Endothelial cell (in vitro differentiated cells): Measurements from ENCODE around the gene AMER2. TPM values are rescaled to one million over a fixed set of nuclear protein-coding genes. Genes with fewer than 3 reads are reported as not detected.

ENCODE experiments used
- DNase-seq: peaks from one replicate; pipeline ENCODE4 v3.0.0; 2021; ENCODE audit warnings: low spot score
- H3K27ac Mint-ChIP-seq: one replicate; pipeline ENCODE4 v1.8.0; 2021; ENCODE audit warnings: mixed read lengths, inconsistent platforms; ENCODE audit not compliant: unreplicated experiment
- H3K27me3 Mint-ChIP-seq: one replicate; pipeline ENCODE4 v1.8.0; 2021; ENCODE audit warnings: mild to moderate bottlenecking, moderate library complexity, mixed read lengths, inconsistent platforms; ENCODE audit not compliant: unreplicated experiment
- H3K36me3 Mint-ChIP-seq: one replicate; pipeline ENCODE4 v1.8.0; 2021; ENCODE audit warnings: mild to moderate bottlenecking, low read depth, mixed read lengths, inconsistent platforms; ENCODE audit not compliant: unreplicated experiment
- H3K4me1 Mint-ChIP-seq: one replicate; pipeline ENCODE4 v1.8.0; 2021; ENCODE audit warnings: mild to moderate bottlenecking, mixed read lengths, inconsistent platforms; ENCODE audit not compliant: unreplicated experiment
- H3K4me3 Mint-ChIP-seq: one replicate; pipeline ENCODE4 v1.8.0; 2021; ENCODE audit warnings: mild to moderate bottlenecking, mixed read lengths, inconsistent platforms; ENCODE audit not compliant: unreplicated experiment
- H3K9me3 Mint-ChIP-seq: one replicate; pipeline ENCODE4 v1.8.0; 2021; ENCODE audit warnings: mixed read lengths, inconsistent platforms; ENCODE audit not compliant: unreplicated experiment
- total RNA-seq: library from RNA; stranded (reverse); fragmentation: NEBNext Ultra II Directional; extraction: Animal tissue kit (Norgen Biotek cat#: 25700); gene quantifications from one replicate; pipeline ENCODE4 v1.2.1, GENCODE V29; 2021; ENCODE audit not compliant: unreplicated experiment
- TF ChIP-seq, protein P1 (sequence below): fragments of 200-600 bp; sonication (generic); IDR thresholded peaks from one replicate; pipeline ENCODE4 v1.5.0; 2021; ENCODE audit warnings: antibody characterized with exemption; ENCODE audit not compliant: unreplicated experiment

AMER2 gene
- total RNA-seq, 1 donor from 2014 or later, result 1.5 TPM

DNA sequence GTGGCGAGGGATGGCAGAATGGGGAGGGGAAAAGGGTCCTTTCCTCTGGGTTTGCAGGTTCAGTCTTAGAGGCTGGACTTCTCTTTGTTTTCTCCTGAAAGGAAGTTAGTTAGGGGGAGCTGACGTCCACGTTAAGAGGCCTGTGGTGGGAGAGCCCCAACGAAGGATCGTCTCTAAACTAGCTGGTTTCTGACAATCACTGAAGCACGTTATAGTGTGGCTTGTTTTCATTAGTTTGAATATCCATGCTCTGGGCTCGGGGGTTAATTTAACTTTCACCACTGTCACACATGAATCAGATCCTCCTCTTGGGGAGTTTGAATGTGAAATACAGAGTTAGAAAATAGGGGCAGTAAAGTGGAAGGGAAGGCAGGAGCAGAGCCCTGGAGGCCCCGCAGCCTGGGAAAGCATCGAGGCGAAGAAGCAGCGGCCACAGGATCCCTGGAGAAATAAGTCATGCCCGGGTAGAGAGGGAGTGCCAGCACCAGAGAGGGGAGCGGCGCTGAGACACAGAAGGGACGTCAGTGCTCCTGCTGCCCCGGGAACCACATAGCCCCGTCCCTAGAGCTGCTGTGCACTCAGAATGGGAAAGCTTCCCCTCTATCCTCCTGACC is 31.1 kb upstream of the AMER2 start:
- no peak overlapping the region for H3K4me3 Mint-ChIP-seq
- no peaks in the 10 kb centered on the region for H3K36me3 Mint-ChIP-seq
- no peak for DNase-seq
- TF ChIP-seq, protein P1, sequence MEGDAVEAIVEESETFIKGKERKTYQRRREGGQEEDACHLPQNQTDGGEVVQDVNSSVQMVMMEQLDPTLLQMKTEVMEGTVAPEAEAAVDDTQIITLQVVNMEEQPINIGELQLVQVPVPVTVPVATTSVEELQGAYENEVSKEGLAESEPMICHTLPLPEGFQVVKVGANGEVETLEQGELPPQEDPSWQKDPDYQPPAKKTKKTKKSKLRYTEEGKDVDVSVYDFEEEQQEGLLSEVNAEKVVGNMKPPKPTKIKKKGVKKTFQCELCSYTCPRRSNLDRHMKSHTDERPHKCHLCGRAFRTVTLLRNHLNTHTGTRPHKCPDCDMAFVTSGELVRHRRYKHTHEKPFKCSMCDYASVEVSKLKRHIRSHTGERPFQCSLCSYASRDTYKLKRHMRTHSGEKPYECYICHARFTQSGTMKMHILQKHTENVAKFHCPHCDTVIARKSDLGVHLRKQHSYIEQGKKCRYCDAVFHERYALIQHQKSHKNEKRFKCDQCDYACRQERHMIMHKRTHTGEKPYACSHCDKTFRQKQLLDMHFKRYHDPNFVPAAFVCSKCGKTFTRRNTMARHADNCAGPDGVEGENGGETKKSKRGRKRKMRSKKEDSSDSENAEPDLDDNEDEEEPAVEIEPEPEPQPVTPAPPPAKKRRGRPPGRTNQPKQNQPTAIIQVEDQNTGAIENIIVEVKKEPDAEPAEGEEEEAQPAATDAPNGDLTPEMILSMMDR, result no peak
- no peaks in the 10 kb centered on the region for H3K9me3 Mint-ChIP-seq
- H3K27me3 Mint-ChIP-seq, result peaks cover 4% of the 10 kb centered on the region
- H3K27ac Mint-ChIP-seq, result no peak overlapping the region
- peaks cover 12% of the 10 kb centered on the region for H3K4me1 Mint-ChIP-seq

DNA sequence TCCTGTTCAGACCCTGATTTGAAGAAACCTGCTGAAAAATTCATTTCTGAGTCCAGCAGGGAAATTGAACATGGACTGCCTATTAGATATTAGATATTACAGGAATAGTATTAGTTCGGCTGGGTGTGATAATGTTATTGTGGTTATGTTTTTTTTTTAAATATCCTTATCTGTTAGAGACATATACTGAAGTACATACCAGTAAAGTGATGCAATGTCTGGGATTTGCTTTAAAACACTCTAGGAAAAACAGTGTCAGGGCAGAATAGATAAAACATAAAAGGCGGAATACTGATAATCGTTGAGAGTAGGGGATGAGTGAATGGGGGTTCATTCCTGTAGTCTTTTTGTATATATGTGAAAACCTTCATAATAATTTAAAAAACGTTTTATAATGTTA is 28.7 kb upstream of the AMER2 start:
- Mint-ChIP-seq H3K36me3 (no peaks in the 10 kb centered on the region), H3K27me3 (peaks cover 6% of the 10 kb centered on the region), H3K4me1 (peaks cover 12% of the 10 kb centered on the region), H3K9me3 (peaks cover 5% of the 10 kb centered on the region), H3K4me3 (no peak overlapping the region), H3K27ac (peak overlapping the region; percentile 1)
- DNase-seq, result no peak
- TF ChIP-seq, protein P1, result no peak

DNA sequence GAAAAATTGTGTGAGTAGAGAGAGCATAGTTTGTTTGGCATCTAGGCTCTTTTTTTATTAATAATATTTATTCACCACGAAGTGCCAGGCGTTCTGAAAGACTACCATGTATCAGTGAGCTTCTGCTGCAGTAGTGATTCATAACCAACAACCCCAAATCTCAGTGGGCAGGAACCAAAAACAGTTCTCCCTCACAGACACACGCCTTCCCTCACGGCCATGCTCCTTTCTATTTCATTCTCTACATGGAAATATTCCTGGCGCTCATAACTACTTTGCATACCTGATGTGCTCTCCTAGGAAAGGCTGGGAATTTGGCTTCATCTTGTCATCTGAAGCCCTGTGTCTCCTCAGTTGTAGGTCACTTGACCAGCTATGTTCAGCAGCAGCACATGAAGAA is 26.6 kb upstream of the AMER2 start:
- peaks cover 12% of the 10 kb centered on the region for H3K4me1 Mint-ChIP-seq
- H3K36me3 Mint-ChIP-seq, result no peaks in the 10 kb centered on the region
- H3K4me3 Mint-ChIP-seq, result no peak overlapping the region
- H3K27ac Mint-ChIP-seq, result no peak overlapping the region
- TF ChIP-seq, protein P1, result no peak
- H3K27me3 Mint-ChIP-seq, result peaks cover 2% of the 10 kb centered on the region
- DNase-seq, result no peak
- H3K9me3 Mint-ChIP-seq, result peaks cover 5% of the 10 kb centered on the region

DNA sequence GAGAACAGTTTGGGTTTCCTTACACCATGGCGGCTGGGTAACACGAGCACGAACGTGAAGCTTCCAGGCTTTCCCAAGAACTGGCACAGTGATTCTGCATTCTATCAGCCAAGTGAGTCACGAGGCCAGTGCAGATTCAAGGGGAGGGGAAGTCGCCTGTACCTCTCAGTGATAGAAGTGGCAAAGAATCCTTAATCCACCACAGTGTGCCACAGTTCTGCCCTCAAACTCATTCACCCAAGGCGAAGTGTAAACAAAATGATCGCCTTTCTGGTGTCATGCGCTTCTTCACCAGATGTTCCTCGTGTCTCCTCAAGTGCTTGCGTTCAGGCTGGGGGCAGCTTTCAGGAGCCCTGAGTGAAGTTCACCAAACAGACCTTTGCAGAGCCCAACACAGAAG is 24.9 kb upstream of the AMER2 start:
- H3K27me3 Mint-ChIP-seq, result peaks cover 2% of the 10 kb centered on the region
- no peaks in the 10 kb centered on the region for H3K36me3 Mint-ChIP-seq
- TF ChIP-seq, protein P1, result no peak
- H3K4me3 Mint-ChIP-seq, result no peak overlapping the region
- H3K9me3 Mint-ChIP-seq, result peaks cover 5% of the 10 kb centered on the region
- peaks cover 2% of the 10 kb centered on the region for H3K4me1 Mint-ChIP-seq
- no peak overlapping the region for H3K27ac Mint-ChIP-seq
- no peak for DNase-seq

DNA sequence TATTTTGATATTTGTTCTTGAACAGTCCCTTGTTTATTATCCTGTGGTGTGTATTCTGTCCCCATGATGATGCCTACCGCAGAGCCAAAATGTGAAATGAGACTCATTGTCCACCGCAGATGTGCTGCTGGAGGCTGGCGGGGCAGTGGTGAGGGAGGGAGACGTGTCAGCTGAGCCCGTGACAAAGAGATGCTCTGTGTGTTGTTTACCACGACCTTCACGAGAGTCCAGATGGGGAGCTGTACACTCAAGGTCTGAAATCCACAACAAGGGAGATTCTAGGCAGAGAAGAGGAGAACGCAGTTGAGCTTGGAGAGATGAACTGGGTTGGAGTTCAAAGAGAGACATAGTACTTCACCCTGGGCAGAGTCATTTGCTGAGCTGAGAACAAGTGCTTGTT is 20.8 kb upstream of the AMER2 start:
- no peak overlapping the region for H3K4me3 Mint-ChIP-seq

More for the DNA sequence above, 20.8 kb upstream of the AMER2 start:
- Mint-ChIP-seq H3K27me3 (peaks cover 2% of the 10 kb centered on the region), H3K36me3 (no peaks in the 10 kb centered on the region), H3K27ac (no peak overlapping the region), H3K9me3 (peaks cover 5% of the 10 kb centered on the region), H3K4me1 (peaks cover 4% of the 10 kb centered on the region)
- DNase-seq, result no peak
- TF ChIP-seq, protein P1, result no peak
